22Rv1 (cell line): ENCODE results near the gene HDDC2.

Source experiments
- H3K27ac ChIP-seq: fragments of 450-650 bp; 2 replicates; pipeline ENCODE4 v1.5.1; 2017
- ZFX ChIP-seq: fragments of 450-650 bp; IDR thresholded peaks from 2 replicates; pipeline ENCODE4 v1.6.1; 2017; ENCODE audit warnings: antibody characterized with exemption, borderline replicate concordance
- TF ChIP-seq, protein P1 (sequence below): fragments of 450-650 bp; IDR thresholded peaks from 2 replicates; pipeline ENCODE4 v1.5.1; 2017; ENCODE audit warnings: mild to moderate bottlenecking

HDDC2 gene

GRCh38 chr6:125258651-125259353 is 43.0 kb downstream of the HDDC2 start:
- no peak overlapping the region for H3K27ac ChIP-seq
- TF ChIP-seq, protein P1, sequence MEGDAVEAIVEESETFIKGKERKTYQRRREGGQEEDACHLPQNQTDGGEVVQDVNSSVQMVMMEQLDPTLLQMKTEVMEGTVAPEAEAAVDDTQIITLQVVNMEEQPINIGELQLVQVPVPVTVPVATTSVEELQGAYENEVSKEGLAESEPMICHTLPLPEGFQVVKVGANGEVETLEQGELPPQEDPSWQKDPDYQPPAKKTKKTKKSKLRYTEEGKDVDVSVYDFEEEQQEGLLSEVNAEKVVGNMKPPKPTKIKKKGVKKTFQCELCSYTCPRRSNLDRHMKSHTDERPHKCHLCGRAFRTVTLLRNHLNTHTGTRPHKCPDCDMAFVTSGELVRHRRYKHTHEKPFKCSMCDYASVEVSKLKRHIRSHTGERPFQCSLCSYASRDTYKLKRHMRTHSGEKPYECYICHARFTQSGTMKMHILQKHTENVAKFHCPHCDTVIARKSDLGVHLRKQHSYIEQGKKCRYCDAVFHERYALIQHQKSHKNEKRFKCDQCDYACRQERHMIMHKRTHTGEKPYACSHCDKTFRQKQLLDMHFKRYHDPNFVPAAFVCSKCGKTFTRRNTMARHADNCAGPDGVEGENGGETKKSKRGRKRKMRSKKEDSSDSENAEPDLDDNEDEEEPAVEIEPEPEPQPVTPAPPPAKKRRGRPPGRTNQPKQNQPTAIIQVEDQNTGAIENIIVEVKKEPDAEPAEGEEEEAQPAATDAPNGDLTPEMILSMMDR, result no peak
- TF ChIP-seq ZFX, result no peak

GRCh38 chr6:125257351-125257750 is 44.4 kb downstream of the HDDC2 start:
- no peak overlapping the region for H3K27ac ChIP-seq
- TF ChIP-seq, protein P1, result no peak
- no peak for TF ChIP-seq ZFX

DNA sequence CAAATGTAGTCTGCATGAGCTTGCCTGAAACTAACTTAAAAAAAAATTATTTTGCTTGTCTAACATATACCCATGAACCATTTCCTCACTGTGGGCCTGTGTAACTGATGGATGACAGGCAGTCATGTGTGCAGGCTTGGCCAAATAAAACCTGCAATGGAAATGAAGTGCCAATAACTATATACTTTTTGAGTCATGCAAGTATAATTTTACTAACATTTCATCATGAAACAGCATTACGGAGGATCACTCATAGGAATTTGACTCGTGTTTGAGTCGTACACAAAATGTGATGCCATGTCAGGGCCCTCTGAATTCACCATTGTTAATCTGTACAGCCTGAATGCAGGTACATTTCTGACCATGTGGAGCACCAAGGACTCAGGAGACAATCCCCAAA is 46.6 kb downstream of the HDDC2 start:
- H3K27ac ChIP-seq, result no peak overlapping the region
- no peak for TF ChIP-seq ZFX
- TF ChIP-seq, protein P1, result no peak

DNA sequence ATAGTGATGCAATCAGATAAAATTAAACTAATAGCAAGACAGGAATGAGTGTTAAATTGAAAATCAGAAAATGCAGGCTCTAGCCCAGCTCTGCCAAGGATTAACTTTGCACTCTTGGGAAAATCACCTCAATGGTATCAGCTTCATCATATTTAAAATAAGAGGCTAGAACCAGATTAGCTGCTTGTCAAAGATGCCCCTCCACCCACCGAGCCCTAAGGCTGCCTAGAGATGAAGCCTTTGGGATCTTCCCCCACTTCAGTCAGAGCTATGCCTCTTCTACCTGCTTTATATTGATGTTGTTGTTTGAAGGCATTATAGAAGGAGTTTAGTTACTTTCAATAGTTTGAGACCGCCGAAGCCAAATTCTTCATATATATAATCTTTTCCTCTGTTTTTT is 47.4 kb downstream of the HDDC2 start:
- no peak overlapping the region for H3K27ac ChIP-seq
- no peak for TF ChIP-seq ZFX
- TF ChIP-seq, protein P1, result no peak

DNA sequence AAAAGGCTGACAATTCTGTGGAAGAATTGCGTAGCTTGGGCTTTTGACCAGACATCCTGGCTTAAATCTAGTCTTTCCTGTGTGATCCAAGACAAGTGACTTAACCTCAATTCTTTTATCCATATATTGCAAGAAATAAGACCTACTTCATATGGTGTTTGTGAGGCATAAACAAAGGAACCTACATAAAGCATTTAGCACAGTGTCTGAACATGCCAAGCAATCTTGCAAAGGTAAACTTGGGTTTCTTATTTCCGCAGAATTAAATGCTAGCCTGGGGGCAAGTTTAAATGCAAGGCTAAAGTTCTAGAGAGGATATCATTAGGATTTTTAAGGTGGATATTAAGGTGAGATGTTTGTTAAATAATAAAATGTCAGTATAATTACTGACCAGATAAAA is 47.9 kb downstream of the HDDC2 start:
- no peak for TF ChIP-seq ZFX
- TF ChIP-seq, protein P1, result no peak
- H3K27ac ChIP-seq, result no peak overlapping the region

DNA sequence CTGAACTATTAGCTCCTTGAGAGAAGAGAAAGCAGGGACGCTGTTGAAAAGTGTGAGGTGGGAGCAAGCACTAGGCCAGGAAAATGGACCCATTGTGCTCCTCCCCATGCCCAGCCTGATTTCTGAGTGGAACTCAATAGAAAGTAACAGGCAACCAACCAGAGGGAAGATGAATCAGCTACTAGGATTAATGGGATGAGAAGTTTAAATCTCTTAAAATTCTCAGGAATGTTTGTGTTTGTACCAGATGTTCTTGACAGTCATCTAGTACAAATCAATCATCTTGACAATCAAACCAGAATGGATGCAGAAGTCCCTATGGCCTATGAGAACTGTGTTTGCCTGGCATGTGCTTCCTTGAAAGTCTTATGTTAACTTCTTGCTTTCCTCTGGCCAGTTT is 48.9 kb downstream of the HDDC2 start:
- no peak for TF ChIP-seq ZFX
- TF ChIP-seq, protein P1, result no peak
- no peak overlapping the region for H3K27ac ChIP-seq

GRCh38 chr6:125251516-125252220 is 50.1 kb downstream of the HDDC2 start:
- no peak for TF ChIP-seq ZFX
- TF ChIP-seq, protein P1, result no peak
- no peak overlapping the region for H3K27ac ChIP-seq
